Gastrocnemius medialis (tissue), 4 donors: ENCODE measurements around the gene PTMS.

ENCODE experiments used
- CTCF ChIP-seq, 5 experiments: fragments of 450-650 bp in 3 of 5; fragments of 200-600 bp in 2 of 5; sonication (generic) in 2 of 5; IDR thresholded peaks in 4 of 5; conservative IDR thresholded peaks in 1 of 5; 1 replicate in 4 of 5; 2 replicates in 1 of 5; pipeline ENCODE4 v1.5.1; 2016 to 2019; ENCODE audit warnings: antibody characterized with exemption in 5 of 5, mild to moderate bottlenecking in 3 of 5, moderate library complexity in 3 of 5
- POLR2A ChIP-seq, 2 donors: fragments of 450-650 bp; IDR thresholded peaks; one replicate each; pipeline ENCODE4 v1.6.1; 2017; ENCODE audit warnings: antibody characterized with exemption in 2 of 2, mild to moderate bottlenecking in 2 of 2, moderate library complexity in 2 of 2

- no peak for TF ChIP-seq CTCF (IDR thresholded peaks at IDR 0.05 in 4 of 5, conservative IDR thresholded peaks at IDR 0.05 in 1 of 5)
- peak; percentile 39 to 58 for TF ChIP-seq POLR2A (IDR thresholded peaks at IDR 0.05)
These were observed 42.4 kb upstream of the PTMS start, which contains the start of gene COPS7A for GRCh38 chr12:6723607-6724408.
